Activated T-cell treated with anti-CD3 and anti-CD28 coated beads, Interleukin-2, amount 50 U/mL, for 24 hours (primary cell): ENCODE results near the gene KRT82.

Source experiments
- DNase-seq: peaks from one replicate; pipeline ENCODE4 v3.0.0-alpha.2; 2020
- H3K27ac Mint-ChIP-seq: 2 replicates; pipeline ENCODE4 v1.8.0; 2020; ENCODE audit warnings: mild to moderate bottlenecking, mixed read lengths
- H3K27me3 Mint-ChIP-seq: 2 replicates; pipeline ENCODE4 v1.8.0; 2020; ENCODE audit warnings: mixed read lengths
- H3K36me3 Mint-ChIP-seq: 2 replicates; pipeline ENCODE4 v1.8.0; 2020; ENCODE audit warnings: low read depth, mixed read lengths
- H3K4me1 Mint-ChIP-seq: 2 replicates; pipeline ENCODE4 v1.8.0; 2020; ENCODE audit warnings: low read depth, mixed read lengths
- H3K4me3 Mint-ChIP-seq: 2 replicates; pipeline ENCODE4 v1.8.0; 2020; ENCODE audit warnings: mild to moderate bottlenecking, moderate library complexity, mixed read lengths
- H3K9me3 Mint-ChIP-seq: 2 replicates; pipeline ENCODE4 v1.8.0; 2020; ENCODE audit warnings: mixed read lengths

Gene KRT82

DNA sequence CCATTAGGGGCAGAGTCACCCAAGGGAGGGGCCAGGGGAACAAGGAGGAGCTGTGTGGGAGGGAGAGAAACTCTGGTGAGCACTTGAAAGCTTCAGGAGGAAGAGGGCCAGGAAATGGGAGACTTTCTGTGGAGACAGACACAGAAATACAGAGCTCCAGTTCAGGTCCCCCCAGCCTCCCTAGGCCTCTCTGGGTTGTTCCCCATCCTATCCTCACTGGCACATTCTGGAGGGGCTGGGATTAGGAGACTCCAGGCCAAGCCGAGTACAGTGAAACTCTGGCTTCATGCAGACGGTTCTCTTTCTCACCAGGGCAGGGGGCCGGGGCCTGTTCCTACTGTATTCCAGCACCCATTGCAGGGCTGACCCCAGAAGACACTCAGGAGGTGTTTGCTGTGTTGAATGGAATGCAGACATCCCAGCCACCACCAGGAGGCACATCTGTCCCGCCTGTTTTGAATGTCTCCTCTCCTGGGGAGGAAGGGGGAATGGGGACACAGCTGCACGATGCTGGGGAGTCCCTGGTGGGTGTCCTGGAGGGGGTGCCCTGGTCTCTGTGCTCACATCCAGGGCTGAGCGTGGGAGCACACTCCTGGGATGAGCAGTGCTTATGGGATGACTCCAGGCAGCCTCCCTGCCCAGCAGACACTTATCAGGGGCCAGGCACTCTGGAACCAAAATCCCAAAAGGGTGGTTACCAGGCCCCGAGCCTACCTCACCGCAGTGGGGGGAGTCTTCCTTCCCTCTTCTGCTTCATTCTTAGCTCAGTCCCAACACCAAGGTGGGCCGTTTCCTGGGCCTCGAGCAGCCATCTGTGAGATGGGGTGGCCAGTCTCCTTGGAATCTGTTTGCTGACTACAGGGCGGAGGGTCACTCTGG, 15.2 kb downstream of the KRT82 start:
- DNase-seq, result no peak
- Mint-ChIP-seq H3K27ac (no peak overlapping the region), H3K9me3 (no peaks in the 10 kb centered on the region), H3K36me3 (no peaks in the 10 kb centered on the region), H3K4me1 (no peaks in the 10 kb centered on the region), H3K4me3 (no peak overlapping the region), H3K27me3 (peaks cover 12% of the 10 kb centered on the region)

DNA sequence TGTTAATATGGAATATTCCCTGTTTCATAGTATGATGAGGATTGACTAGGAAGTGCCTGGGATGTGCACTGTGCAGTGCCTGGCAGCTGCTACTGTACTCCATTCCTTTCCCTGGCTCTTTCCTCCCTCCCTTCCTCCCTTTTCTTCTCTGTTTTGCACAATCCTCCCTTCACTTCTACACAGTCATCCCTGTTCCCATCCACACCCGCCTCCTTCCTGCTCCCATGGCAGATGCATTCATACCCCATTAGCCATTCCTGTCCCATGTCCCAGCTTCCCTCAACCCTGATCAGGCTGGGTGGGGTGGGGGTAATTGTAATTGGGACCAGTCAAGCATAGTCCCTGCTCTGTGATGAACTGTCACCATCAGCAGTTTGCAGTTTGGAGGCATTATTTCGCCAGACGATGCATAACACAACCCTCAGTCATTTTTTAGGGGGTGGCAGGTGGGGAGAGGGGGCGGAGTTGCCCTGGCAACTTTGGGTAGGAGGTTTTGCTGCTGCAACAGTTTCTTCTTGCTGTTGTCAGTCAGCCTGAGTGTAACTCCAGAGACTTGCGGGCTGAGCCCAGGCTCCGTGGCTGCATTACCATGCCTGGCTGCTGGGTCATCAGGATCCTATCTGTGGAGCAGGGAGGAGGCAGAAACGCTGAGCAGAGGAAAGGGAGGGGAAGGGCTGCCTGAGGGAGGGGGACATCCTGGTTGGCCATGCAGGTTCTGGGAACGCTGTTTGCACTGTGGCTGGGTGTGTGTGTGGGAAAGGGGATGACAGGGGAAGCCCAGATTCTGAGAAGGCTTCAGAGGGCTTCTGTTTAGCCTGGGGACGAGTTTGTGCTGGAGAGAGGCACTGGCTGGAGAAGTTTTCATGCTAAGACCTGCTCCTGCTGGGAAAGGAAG, 16.6 kb downstream of the KRT82 start:
- H3K4me3 Mint-ChIP-seq, result no peak overlapping the region
- H3K27me3 Mint-ChIP-seq, result peaks cover 7% of the 10 kb centered on the region
- no peaks in the 10 kb centered on the region for H3K9me3 Mint-ChIP-seq
- no peaks in the 10 kb centered on the region for H3K4me1 Mint-ChIP-seq
- DNase-seq, result no peak
- H3K27ac Mint-ChIP-seq, result no peak overlapping the region
- no peaks in the 10 kb centered on the region for H3K36me3 Mint-ChIP-seq

DNA sequence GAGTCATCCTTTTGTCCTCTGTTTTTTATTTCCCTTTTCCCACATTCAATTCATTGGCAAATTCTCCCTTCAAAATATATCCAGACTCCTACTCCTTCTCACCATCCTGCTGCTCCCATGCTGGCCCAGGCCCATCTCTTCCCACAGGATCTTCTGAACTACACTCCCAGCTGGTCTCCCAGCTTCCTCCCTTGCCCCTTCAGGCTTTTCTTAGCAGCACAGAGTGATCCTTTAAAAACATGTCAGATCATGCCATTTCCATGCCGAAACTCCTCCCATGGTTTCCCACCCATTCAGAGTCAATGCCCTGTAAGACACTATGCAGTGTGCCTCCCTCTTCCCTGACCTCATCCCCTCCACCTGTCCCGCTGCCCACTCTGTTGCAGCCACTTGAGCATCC, 18.3 kb downstream of the KRT82 start:
- Mint-ChIP-seq H3K4me3 (no peak overlapping the region), H3K27me3 (peaks cover 7% of the 10 kb centered on the region), H3K36me3 (no peaks in the 10 kb centered on the region), H3K27ac (no peak overlapping the region), H3K9me3 (no peaks in the 10 kb centered on the region), H3K4me1 (peaks cover 4% of the 10 kb centered on the region)
- no peak for DNase-seq

DNA sequence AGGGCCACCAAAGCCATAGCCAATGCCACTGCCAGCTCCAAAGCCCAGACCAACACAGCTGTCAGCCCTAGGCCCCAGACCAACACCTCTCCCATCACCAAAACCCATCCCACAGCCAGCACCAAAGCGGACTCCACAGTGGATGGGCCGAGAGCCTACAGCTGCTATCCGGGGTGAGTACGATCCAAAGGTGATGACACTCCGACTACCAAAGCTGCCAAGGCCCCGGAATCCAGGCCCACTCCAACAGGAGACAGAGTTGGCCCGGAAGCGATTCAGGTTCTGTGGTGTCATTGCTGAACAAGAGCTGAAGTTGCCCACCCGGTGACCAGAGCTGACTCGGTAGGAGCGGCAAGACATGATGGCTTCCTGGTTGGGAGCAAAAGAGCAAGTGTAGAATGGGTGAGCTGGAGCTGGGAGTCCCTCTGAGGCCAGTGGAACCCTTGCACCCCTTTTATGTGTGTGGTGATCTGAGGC, 20.9 kb downstream of the KRT82 start, which contains the start of gene KRT84:
TSS of gene KRT84 (minus strand) at position 427 of the 477 bp plus-strand sequence. CDS start at position 360, 67 bp downstream.
- no peaks in the 10 kb centered on the region for H3K9me3 Mint-ChIP-seq
- peaks cover 7% of the 10 kb centered on the region for H3K27me3 Mint-ChIP-seq
- H3K36me3 Mint-ChIP-seq, result no peaks in the 10 kb centered on the region
- DNase-seq, result no peak
- peaks cover 10% of the 10 kb centered on the region for H3K4me1 Mint-ChIP-seq
- no peak within 1 kb of the TSS for H3K4me3 Mint-ChIP-seq
- no peak within 1 kb of the TSS for H3K27ac Mint-ChIP-seq

DNA sequence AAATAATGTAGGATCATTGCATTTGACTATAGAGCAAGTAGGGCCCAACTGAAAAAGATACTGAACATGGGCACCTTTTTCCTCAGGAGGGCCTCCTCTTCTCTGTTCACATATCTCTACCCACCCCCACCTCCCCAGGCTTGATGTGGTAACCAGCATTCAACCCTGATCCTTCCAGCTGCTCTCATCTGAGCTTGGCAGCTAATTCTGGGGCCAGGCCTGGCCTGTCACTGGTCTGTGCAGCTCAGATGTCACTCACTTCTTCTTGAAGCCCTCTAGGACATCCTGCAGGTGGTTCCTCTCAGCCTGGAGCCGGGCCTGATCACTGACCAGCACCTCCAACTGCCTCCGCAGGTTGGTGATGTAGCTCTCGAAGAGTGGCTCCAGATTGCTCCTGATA, 22.8 kb downstream of the KRT82 start:
- Mint-ChIP-seq H3K9me3 (no peaks in the 10 kb centered on the region), H3K4me3 (no peak overlapping the region), H3K36me3 (no peaks in the 10 kb centered on the region), H3K27ac (no peak overlapping the region), H3K27me3 (peaks cover 5% of the 10 kb centered on the region), H3K4me1 (peaks cover 10% of the 10 kb centered on the region)
- no peak for DNase-seq

DNA sequence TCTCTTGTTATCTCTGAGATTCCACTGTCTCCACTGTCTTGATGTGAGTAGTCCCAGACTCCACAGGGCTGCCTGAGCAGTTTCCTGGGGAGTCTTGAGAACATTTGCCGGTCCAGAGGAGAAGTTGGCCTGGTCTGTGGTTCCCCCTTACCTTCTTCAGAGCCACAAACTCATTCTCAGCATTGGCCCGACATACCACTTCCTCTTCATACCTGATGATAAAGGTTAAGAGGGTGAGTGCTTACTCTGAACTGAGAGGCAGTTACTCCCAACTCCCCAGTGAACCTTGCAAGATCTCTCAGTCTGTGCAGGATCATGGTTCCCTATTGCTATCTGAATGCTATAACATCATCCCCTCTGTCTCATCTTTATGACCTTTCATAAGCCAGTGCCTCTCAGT, 23.3 kb downstream of the KRT82 start:
- Mint-ChIP-seq H3K27ac (no peak overlapping the region), H3K27me3 (peaks cover 5% of the 10 kb centered on the region), H3K4me3 (no peak overlapping the region), H3K4me1 (peaks cover 10% of the 10 kb centered on the region), H3K36me3 (no peaks in the 10 kb centered on the region), H3K9me3 (no peaks in the 10 kb centered on the region)
- no peak for DNase-seq

DNA sequence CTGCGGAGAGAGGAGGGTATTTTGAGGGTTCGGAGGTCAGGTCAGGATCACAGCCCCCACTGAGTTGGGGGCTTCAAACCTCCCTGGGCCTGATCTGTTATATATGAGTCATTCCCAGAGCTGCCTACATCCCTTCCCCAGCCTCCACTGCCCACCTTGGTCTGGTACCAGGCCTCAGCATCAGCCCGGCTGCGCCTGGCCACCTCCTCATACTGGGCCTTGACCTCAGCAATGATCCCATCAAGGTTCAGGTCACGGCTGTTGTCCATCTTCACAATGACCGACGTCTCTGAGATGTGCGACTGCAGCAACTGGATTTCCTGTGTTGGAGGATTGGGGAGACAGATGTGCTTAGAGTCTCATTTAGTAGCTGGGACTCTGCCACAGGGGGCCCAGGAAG, 24.9 kb downstream of the KRT82 start:
- Mint-ChIP-seq H3K9me3 (no peaks in the 10 kb centered on the region), H3K4me1 (peaks cover 10% of the 10 kb centered on the region), H3K36me3 (no peaks in the 10 kb centered on the region), H3K4me3 (no peak overlapping the region), H3K27me3 (peaks cover 12% of the 10 kb centered on the region), H3K27ac (no peak overlapping the region)
- DNase-seq, result no peak

DNA sequence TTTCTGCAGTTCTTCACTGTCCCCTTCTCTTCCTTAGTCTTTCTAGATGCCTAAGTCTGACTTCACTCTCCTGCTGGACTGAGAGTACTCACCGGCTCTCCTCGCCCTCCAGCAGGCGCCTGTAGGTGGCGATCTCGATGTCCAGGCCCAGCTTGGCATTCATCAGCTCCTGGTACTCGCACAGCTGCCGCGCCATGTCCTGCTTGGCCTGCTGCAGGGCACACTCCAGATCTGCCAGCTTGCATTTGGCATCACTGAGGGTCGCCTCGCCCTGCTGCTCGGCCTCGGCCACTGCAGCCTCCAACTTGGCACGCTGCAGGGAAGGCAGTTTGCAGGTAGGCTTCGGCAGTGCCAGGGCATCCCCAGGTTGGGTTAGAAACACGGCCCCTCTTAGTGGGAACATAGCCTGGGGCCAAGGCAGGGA, 25.9 kb downstream of the KRT82 start:
- Mint-ChIP-seq H3K36me3 (no peaks in the 10 kb centered on the region), H3K4me3 (no peak overlapping the region), H3K27me3 (peaks cover 12% of the 10 kb centered on the region), H3K4me1 (peaks cover 10% of the 10 kb centered on the region), H3K27ac (no peak overlapping the region), H3K9me3 (no peaks in the 10 kb centered on the region)
- no peak for DNase-seq

DNA sequence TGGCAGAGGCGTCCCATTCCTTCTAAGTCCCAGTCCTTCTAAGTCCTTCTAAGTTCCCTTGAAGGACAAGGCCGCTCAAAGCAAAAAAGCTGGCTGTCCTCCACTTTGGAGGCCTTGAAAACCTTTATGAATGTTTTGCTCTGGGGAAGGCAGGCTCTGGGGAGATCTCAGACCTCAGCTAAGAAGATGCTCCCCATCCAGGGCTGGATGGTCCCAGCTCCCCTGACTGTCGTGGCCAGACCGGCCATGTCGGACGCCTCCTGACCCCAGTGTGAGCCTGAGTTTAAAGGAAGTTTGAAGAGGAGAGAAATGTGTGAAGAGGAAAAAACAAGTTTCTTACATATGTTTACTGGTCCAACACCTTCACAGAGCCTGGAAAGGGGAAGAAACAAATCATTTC, 26.6 kb downstream of the KRT82 start:
- Mint-ChIP-seq H3K4me3 (no peak overlapping the region), H3K9me3 (no peaks in the 10 kb centered on the region), H3K27ac (no peak overlapping the region), H3K27me3 (peaks cover 12% of the 10 kb centered on the region), H3K36me3 (no peaks in the 10 kb centered on the region), H3K4me1 (peaks cover 10% of the 10 kb centered on the region)
- DNase-seq, result no peak

DNA sequence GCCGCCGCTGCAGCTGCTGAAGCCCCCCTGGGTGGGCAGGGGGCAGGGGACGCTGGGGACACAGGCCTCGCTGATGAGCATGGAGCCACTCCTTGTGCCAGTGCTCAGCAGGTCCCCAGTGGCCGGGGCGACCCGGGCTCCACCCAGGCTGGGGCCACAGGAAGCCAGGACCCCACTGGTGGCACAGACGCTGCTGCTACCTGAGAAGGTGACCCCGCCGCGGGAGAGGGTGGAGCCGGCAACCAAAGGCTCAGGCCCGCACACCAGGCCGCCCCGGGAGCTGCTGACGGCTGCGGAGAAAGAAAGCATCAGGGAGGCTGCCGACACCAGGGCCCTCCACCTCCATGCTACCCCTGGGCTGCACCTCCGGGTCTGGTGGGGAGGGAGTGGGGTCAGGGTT, 28.0 kb downstream of the KRT82 start:
- Mint-ChIP-seq H3K4me3 (no peak overlapping the region), H3K4me1 (peaks cover 9% of the 10 kb centered on the region), H3K9me3 (no peaks in the 10 kb centered on the region), H3K27ac (no peak overlapping the region), H3K27me3 (peaks cover 12% of the 10 kb centered on the region), H3K36me3 (no peaks in the 10 kb centered on the region)
- no peak for DNase-seq

DNA sequence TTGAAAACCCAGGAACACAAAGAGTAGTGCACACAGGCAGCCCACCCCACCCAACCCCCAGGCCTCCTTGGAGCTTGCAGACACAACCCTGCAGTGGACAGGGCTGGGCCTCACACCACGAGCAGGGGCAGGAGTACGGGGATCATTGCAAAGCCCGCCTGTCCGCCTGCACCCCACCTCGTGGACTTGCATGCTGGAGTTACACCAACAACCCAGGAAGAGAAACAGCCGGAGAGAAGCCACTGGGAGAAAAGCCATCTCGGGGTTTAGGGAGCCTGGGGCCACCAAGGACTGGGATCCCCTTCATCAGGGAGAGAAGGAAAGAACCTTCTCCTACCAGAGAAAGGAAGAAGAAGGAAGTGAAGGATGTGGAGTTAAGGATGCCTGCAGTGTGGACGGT, 28.9 kb downstream of the KRT82 start:
- no peak overlapping the region for H3K27ac Mint-ChIP-seq
- no peak for DNase-seq

DNA sequence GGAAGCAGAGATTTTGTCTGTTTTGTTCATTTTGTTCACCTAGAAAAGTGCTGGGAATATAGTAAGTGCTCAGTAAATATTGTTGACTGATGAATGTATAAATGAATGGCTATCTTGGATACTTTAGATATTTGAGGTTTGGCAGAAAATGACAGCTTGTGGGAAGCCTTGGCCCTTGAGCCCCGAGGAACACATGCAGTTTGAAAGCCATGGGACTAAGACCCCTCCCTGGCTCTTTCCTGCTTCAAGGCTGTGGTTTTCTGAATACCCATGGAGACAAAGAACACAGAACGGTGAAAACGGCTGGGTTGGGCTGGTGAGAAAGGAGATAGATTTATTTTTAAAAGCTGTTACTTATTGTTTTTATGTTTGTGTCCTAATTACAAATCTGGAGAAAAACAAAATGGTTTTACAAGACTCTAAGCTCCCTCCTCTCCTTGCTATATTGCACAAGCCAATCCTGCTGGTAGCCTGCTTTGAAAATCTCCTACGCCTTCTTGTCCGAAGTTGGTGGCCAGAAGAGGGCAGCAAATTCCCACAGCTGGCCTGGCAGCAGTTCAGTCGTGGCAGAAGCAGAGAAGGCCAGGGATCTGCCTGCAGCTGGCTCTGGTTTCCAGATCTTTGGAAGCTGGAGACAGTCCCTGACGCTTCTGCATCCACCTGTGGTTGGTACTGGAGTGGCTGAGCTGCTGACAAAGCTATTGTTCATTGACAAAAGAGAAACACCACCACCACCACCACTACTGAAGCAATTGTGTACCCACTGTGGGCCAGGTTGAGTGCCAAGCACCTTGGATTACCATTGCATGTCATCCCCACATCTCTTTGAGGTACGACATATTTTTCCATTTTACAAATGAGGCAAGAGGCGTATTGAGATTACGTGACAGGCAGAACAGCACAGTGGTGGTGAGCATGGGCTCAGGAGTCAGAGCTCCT, 33.6 kb downstream of the KRT82 start:
- Mint-ChIP-seq H3K9me3 (no peaks in the 10 kb centered on the region), H3K36me3 (no peaks in the 10 kb centered on the region), H3K27me3 (peaks cover 18% of the 10 kb centered on the region), H3K27ac (no peak overlapping the region), H3K4me1 (no peaks in the 10 kb centered on the region), H3K4me3 (no peak overlapping the region)
- peak; percentile 61 for DNase-seq

More for the DNA sequence above, 28.9 kb downstream of the KRT82 start:
- H3K27me3 Mint-ChIP-seq, result peaks cover 12% of the 10 kb centered on the region
- no peak overlapping the region for H3K4me3 Mint-ChIP-seq
- H3K36me3 Mint-ChIP-seq, result no peaks in the 10 kb centered on the region
- peaks cover under 1% of the 10 kb centered on the region for H3K4me1 Mint-ChIP-seq
- no peaks in the 10 kb centered on the region for H3K9me3 Mint-ChIP-seq

DNA sequence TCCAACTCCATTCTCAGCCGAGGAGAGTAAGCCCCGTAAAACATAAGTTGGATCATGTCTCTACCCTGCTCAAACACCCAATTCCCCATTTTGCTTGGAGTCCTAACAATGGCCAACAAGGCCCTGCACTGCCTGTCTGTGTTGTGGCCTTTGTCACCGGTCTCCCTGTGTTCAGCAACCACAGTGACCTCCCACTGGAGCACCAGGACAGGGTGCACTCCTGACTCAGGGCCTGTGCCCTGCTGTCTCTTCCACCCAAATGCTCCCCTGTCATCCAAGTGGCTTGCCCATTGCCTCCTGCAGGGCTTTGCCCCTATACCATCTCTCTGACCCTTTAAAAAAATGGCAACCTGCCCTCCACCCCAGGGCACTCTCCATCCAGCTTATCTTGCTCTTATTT, 34.4 kb downstream of the KRT82 start:
- DNase-seq, result no peak
- Mint-ChIP-seq H3K4me3 (no peak overlapping the region), H3K27me3 (peaks cover 19% of the 10 kb centered on the region), H3K27ac (no peak overlapping the region), H3K4me1 (no peaks in the 10 kb centered on the region), H3K9me3 (no peaks in the 10 kb centered on the region), H3K36me3 (no peaks in the 10 kb centered on the region)
